IPS-18a (cell line): ENCODE measurements around the gene ABRAXAS1.

Experiments
- H3K27ac ChIP-seq: one replicate; pipeline ENCODE4 v1.5.1; 2013; ENCODE audit warnings: low read length
- H3K27me3 ChIP-seq: one replicate; pipeline ENCODE4 v1.6.1; 2013; ENCODE audit warnings: mild to moderate bottlenecking, low read length; ENCODE audit not compliant: control insufficient read depth, insufficient read depth
- H3K36me3 ChIP-seq: one replicate; pipeline ENCODE4 v1.6.1; 2013; ENCODE audit warnings: low read depth, low read length; ENCODE audit not compliant: control insufficient read depth
- H3K4me1 ChIP-seq: one replicate; pipeline ENCODE4 v1.6.1; 2013; ENCODE audit warnings: low read depth, low read length; ENCODE audit not compliant: control insufficient read depth
- H3K4me3 ChIP-seq: one replicate; pipeline ENCODE4 v1.5.1; 2013; ENCODE audit warnings: low read length
- H3K9ac ChIP-seq: one replicate; pipeline ENCODE4 v1.6.1; 2013; ENCODE audit warnings: mild to moderate bottlenecking, low read length, moderate library complexity
- H3K9me3 ChIP-seq: one replicate; pipeline ENCODE4 v1.6.1; 2013; ENCODE audit warnings: low read depth, low read length; ENCODE audit not compliant: control insufficient read depth

The ABRAXAS1 gene

GRCh38 chr4:83440899-83441298 lies 44.0 kb downstream of the ABRAXAS1 start:
- Histone ChIP-seq H3K36me3 (peaks cover 7% of the 10 kb centered on the region), H3K27me3 (no peaks in the 10 kb centered on the region), H3K9me3 (no peaks in the 10 kb centered on the region), H3K4me3 (no peak overlapping the region), H3K9ac (no peak overlapping the region), H3K4me1 (no peaks in the 10 kb centered on the region), H3K27ac (no peak overlapping the region)

DNA sequence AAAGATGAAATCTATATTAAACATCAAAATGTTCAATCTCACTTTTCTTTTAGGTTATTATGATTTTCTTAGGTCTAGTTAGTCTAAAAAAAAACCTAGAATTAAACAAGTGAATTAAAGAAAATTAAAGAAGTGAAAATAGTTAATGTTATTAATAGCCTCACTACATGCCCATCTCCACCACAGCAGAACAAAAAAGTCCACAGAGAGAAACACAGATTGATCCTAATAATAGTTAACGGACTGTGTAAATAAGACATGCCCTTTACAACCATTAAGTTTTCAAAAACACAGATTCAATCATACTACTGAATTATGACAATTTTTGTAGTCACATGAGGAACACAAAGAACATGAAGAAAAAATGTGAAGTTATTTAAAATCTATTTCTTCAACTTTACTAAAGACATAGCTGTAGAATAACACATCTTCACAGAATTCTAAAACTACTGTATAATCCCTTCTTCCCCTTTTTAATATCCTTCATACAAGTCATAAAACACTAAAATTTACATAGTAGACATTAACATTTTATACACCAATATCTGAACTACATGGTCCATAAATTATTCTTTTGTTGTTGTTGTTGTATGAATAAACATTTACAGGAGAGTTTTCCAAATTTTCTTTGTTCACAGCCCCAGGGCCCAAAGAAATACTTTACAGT lies 44.6 kb downstream of the ABRAXAS1 start:
- Histone ChIP-seq H3K9me3 (no peaks in the 10 kb centered on the region), H3K4me3 (no peak overlapping the region), H3K9ac (no peak overlapping the region), H3K27ac (no peak overlapping the region), H3K4me1 (no peaks in the 10 kb centered on the region), H3K27me3 (no peaks in the 10 kb centered on the region), H3K36me3 (peaks cover 7% of the 10 kb centered on the region)

GRCh38 chr4:83438719-83439118 lies 46.2 kb downstream of the ABRAXAS1 start:
- no peaks in the 10 kb centered on the region for H3K4me1 ChIP-seq
- peaks cover 7% of the 10 kb centered on the region for H3K36me3 ChIP-seq

GRCh38 chr4:83436680-83437079 lies 48.2 kb downstream of the ABRAXAS1 start:
- Histone ChIP-seq H3K9ac (no peak overlapping the region), H3K27ac (no peak overlapping the region), H3K4me3 (no peak overlapping the region), H3K9me3 (no peaks in the 10 kb centered on the region), H3K27me3 (no peaks in the 10 kb centered on the region), H3K36me3 (peaks cover 7% of the 10 kb centered on the region), H3K4me1 (no peaks in the 10 kb centered on the region)

More at GRCh38 chr4:83438719-83439118, 46.2 kb downstream of the ABRAXAS1 start:
- no peaks in the 10 kb centered on the region for H3K27me3 ChIP-seq
- H3K9me3 ChIP-seq, result no peaks in the 10 kb centered on the region
- H3K4me3 ChIP-seq, result no peak overlapping the region
- no peak overlapping the region for H3K9ac ChIP-seq
- no peak overlapping the region for H3K27ac ChIP-seq

GRCh38 chr4:83431200-83431599 lies 53.7 kb downstream of the ABRAXAS1 start:
- Histone ChIP-seq H3K27me3 (no peaks in the 10 kb centered on the region), H3K36me3 (peaks cover under 1% of the 10 kb centered on the region), H3K4me1 (no peaks in the 10 kb centered on the region), H3K9me3 (no peaks in the 10 kb centered on the region), H3K4me3 (no peak overlapping the region), H3K9ac (no peak overlapping the region), H3K27ac (no peak overlapping the region)

GRCh38 chr4:83418211-83418610 lies 66.7 kb downstream of the ABRAXAS1 start:
- no peaks in the 10 kb centered on the region for H3K4me1 ChIP-seq
- peaks cover 6% of the 10 kb centered on the region for H3K36me3 ChIP-seq
- H3K9me3 ChIP-seq, result no peaks in the 10 kb centered on the region
- H3K9ac ChIP-seq, result no peak overlapping the region
- H3K4me3 ChIP-seq, result no peak overlapping the region
- no peaks in the 10 kb centered on the region for H3K27me3 ChIP-seq
- H3K27ac ChIP-seq, result no peak overlapping the region

- Histone ChIP-seq H3K9ac (no peak overlapping the region), H3K9me3 (no peaks in the 10 kb centered on the region), H3K4me1 (no peaks in the 10 kb centered on the region), H3K27me3 (no peaks in the 10 kb centered on the region), H3K36me3 (peaks cover 6% of the 10 kb centered on the region), H3K4me3 (no peak overlapping the region), H3K27ac (no peak overlapping the region)
Observed at GRCh38 chr4:83417566-83417965, 67.3 kb downstream of the ABRAXAS1 start.

DNA sequence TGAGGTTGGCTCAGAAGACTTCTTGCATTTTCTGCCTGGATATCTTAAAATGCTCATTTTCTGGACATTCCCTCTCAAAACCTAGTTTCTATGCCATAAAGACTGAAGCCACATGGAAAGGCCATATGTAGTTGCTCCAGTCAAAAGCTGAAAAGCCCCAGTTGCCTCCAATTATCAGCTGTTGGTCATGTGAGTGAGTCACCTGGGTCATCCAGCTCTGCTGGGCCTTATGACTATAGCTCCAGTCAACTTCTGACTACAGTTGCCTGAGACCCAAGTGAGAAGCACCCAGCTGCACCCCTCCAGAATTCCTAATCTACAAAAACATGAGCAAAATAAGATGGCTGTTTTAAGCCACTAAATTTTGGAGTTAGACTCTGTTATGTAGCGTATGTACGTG lies 71.2 kb downstream of the ABRAXAS1 start:
- peaks cover 3% of the 10 kb centered on the region for H3K36me3 ChIP-seq
- no peak overlapping the region for H3K27ac ChIP-seq
- no peaks in the 10 kb centered on the region for H3K9me3 ChIP-seq
- no peaks in the 10 kb centered on the region for H3K27me3 ChIP-seq
- no peaks in the 10 kb centered on the region for H3K4me1 ChIP-seq
- H3K9ac ChIP-seq, result no peak overlapping the region
- H3K4me3 ChIP-seq, result no peak overlapping the region
